Naive thymus-derived CD4-positive, alpha-beta T cell (primary cell): ENCODE measurements around the gene USP4. TPM values are rescaled to one million over a fixed set of nuclear protein-coding genes. Genes with fewer than 3 reads are reported as not detected.
A peak's percentile ranks its signal among the peaks of the same experiment; 100 is the strongest.

ENCODE experiments used
- ATAC-seq: fragments of 150-1000 bp; cut with Tn5 transposase; 2 replicates; pipeline ENCODE4 v1.10.0; 2021; ENCODE audit warnings: mild to moderate bottlenecking, moderate library complexity
- CTCF ChIA-PET: fragments of 350-600 bp; sonication (Branson Sonifier 250); formaldehyde crosslinking; loops from one replicate; lab custom pipeline; 2021; ENCODE audit warnings: antibody characterized with exemption; lab: Charles Lee
- POLR2A ChIA-PET: fragments of 350-600 bp; sonication (Branson Sonifier 250); formaldehyde crosslinking; loops from one replicate; lab custom pipeline; 2021; ENCODE audit warnings: antibody characterized with exemption, inconsistent platforms; lab: Charles Lee
- DNase-seq, 9 donors: peaks; one replicate each; pipeline versions ENCODE4 v3.0.0 to v3.0.0-alpha.2; 2020 to 2022; ENCODE audit warnings: mixed read lengths in 1 of 9
- H3K27ac ChIP-seq: one replicate; pipeline ENCODE4 v1.7.0; 2013; ENCODE audit warnings: mild to moderate bottlenecking, low read depth, low read length, moderate library complexity
- H3K27me3 ChIP-seq, 2 donors: one replicate each; pipeline ENCODE4 v1.7.0; 2013; ENCODE audit warnings: low read length in 2 of 2, mild to moderate bottlenecking in 2 of 2, moderate library complexity in 2 of 2; ENCODE audit not compliant: control insufficient read depth in 2 of 2, insufficient read depth in 2 of 2
- H3K36me3 ChIP-seq, 3 experiments: 1 replicate in 2 of 3; 2 replicates in 1 of 3; pipeline ENCODE4 v1.7.0; 2013; ENCODE audit warnings: low read length in 3 of 3, mild to moderate bottlenecking in 3 of 3, moderate library complexity in 1 of 3; ENCODE audit not compliant: insufficient read depth in 3 of 3, control insufficient read depth in 2 of 3
- H3K4me1 ChIP-seq, 2 donors: one replicate each; pipeline ENCODE4 v1.7.0; 2013; ENCODE audit warnings: low read length in 2 of 2, mild to moderate bottlenecking in 2 of 2, moderate library complexity in 1 of 2; ENCODE audit not compliant: control insufficient read depth in 2 of 2, insufficient read depth in 2 of 2
- H3K4me3 ChIP-seq: 2 replicates; pipeline ENCODE4 v1.7.0; 2013; ENCODE audit warnings: mild to moderate bottlenecking, low read length
- H3K9me3 ChIP-seq, 3 experiments: 1 replicate in 2 of 3; 2 replicates in 1 of 3; pipeline ENCODE4 v1.7.0; 2013; ENCODE audit warnings: low read length in 3 of 3; ENCODE audit not compliant: control insufficient read depth in 2 of 3
- H3K27ac Mint-ChIP-seq, 9 donors: one replicate each; pipeline ENCODE4 v1.8.0; 2020 to 2022; ENCODE audit warnings: mixed read lengths in 9 of 9, mild to moderate bottlenecking in 8 of 9, moderate library complexity in 5 of 9, inconsistent platforms in 2 of 9
- H3K27me3 Mint-ChIP-seq, 5 donors: one replicate each; pipeline ENCODE4 v1.8.0; 2021 to 2022; ENCODE audit warnings: mixed read lengths in 5 of 5, mild to moderate bottlenecking in 1 of 5
- H3K36me3 Mint-ChIP-seq, 5 donors: one replicate each; pipeline ENCODE4 v1.8.0; 2020 to 2022; ENCODE audit warnings: mixed read lengths in 5 of 5, mild to moderate bottlenecking in 3 of 5, inconsistent platforms in 1 of 5
- H3K4me1 Mint-ChIP-seq, 7 donors: one replicate each; pipeline ENCODE4 v1.8.0; 2020 to 2022; ENCODE audit warnings: mixed read lengths in 7 of 7, mild to moderate bottlenecking in 3 of 7, inconsistent platforms in 1 of 7
- H3K4me3 Mint-ChIP-seq, 10 donors: one replicate each; pipeline ENCODE4 v1.8.0; 2020 to 2022; ENCODE audit warnings: mild to moderate bottlenecking in 10 of 10, mixed read lengths in 10 of 10, moderate library complexity in 6 of 10, inconsistent platforms in 2 of 10
- H3K9me3 Mint-ChIP-seq, 11 donors: one replicate each; pipeline ENCODE4 v1.8.0; 2020 to 2022; ENCODE audit warnings: mixed read lengths in 11 of 11, mild to moderate bottlenecking in 4 of 11, inconsistent platforms in 1 of 11, moderate library complexity in 1 of 11
- intact Hi-C, 2 donors: fragments of 100-400 bp; cut with micrococcal nuclease; formaldehyde crosslinking; loops; one replicate each; pipeline ENCODE4 v1.15.1; 2023
- polyA plus RNA-seq, 2 donors: library from polyadenylated mRNA; unstranded; fragments of 300-500 nt; fragmentation: Illumina TruSeq; gene quantifications; one replicate each; pipeline ENCODE4 v1.2.3, GENCODE V29; 2021
- total RNA-seq, 6 experiments: library from RNA in 5 of 6; stranded (reverse) in 5 of 6; gene quantifications; 1 replicate in 5 of 6; 2 replicates in 1 of 6; pipeline ENCODE4 v1.2.3 and lab custom pipeline; 2021 to 2026

USP4 gene
- total and polyA plus RNA-seq, 7 experiments from 2014 or later = 54.6 to 135 (median 100) TPM

- ATAC-seq = no peak
- Histone ChIP-seq H3K36me3 (peaks cover 11 to 31% (median 11%) of the 10 kb centered on the region in 3 experiments), H3K27me3 (no peaks in the 10 kb centered on the region), H3K27ac (no peak overlapping the region), H3K9me3 (no peaks in the 10 kb centered on the region), H3K4me1 (peaks cover 10% of the 10 kb centered on the region in 2 donors), H3K4me3 (no peak overlapping the region)
- Mint-ChIP-seq H3K9me3 (no peaks in the 10 kb centered on the region), H3K27me3 (no peaks in the 10 kb centered on the region), H3K4me3 (no peak overlapping the region), H3K27ac (peak overlapping the region in 4 of 9 donors; percentile 22 to 89 (median 41)), H3K36me3 (peaks cover 1 to 29% (median 16%) of the 10 kb centered on the region in 5 donors), H3K4me1 (peaks cover 6 to 33% (median 27%) of the 10 kb centered on the region in 7 donors)
- ChIA-PET CTCF (no interaction called here), POLR2A (no interaction called here)
- intact Hi-C loops = loop anchor here in 1 of 2 donors (5.0 kb wide), 2 partner anchors 63 to 187 kb away; partner anchors contain the start of genes QRICH1 and USP4
- DNase-seq = no peak
These were observed 60.5 kb downstream of the USP4 start for GRCh38 chr3:49279376-49279775.

- peak overlapping the region; percentile 45 for H3K27ac ChIP-seq
- Mint-ChIP-seq H3K27ac (peak overlapping the region in 8 of 9 donors; percentile 59 to 94 (median 88)), H3K36me3 (peaks cover 0 to 22% (median 8%) of the 10 kb centered on the region in 5 donors), H3K9me3 (no peaks in the 10 kb centered on the region), H3K4me3 (no peak overlapping the region), H3K4me1 (peaks cover 6 to 33% (median 27%) of the 10 kb centered on the region in 7 donors), H3K27me3 (no peaks in the 10 kb centered on the region)
- ATAC-seq (no peak), DNase-seq (no peak)
- no peaks in the 10 kb centered on the region for H3K27me3 ChIP-seq
- ChIA-PET POLR2A (interaction anchor here (1.0 kb wide), 1 partner anchor 192 kb away, joined by 3 read pairs; the partner anchor contains the start of gene DAG1), CTCF (interaction anchor here (0.6 kb wide), 1 partner anchor 392 kb away, joined by 3 read pairs; no protein-coding TSS in a partner anchor)
- peaks cover 3 to 22% (median 7%) of the 10 kb centered on the region in 3 experiments for H3K36me3 ChIP-seq
- H3K4me1 ChIP-seq = peaks cover 10% of the 10 kb centered on the region in 2 donors
- no peak overlapping the region for H3K4me3 ChIP-seq
- no peaks in the 10 kb centered on the region for H3K9me3 ChIP-seq
- intact Hi-C loops = loop anchor here in 1 of 2 donors (5.0 kb wide), 2 partner anchors 64 to 186 kb away; partner anchors contain the start of genes QRICH1 and USP4
These were observed 61.3 kb downstream of the USP4 start for GRCh38 chr3:49278548-49278947.

GRCh38 chr3:49277383-49277775 is 62.5 kb downstream of the USP4 start:
- intact Hi-C loops = loop anchor here (2.0 to 5.0 kb wide), 4 partner anchors 65 to 249 kb away; partner anchors contain the start of genes IMPDH2 (in 1 of the 2), KLHDC8B (in 1 of the 2), QRICH1 (in 1 of the 2) and USP4 (in 1 of the 2)
- Histone ChIP-seq H3K27ac (peak overlapping the region; percentile 84), H3K4me1 (peaks cover 10% of the 10 kb centered on the region in 2 donors), H3K36me3 (peaks cover 0 to 13% (median 7%) of the 10 kb centered on the region in 3 experiments), H3K27me3 (no peaks in the 10 kb centered on the region), H3K9me3 (no peaks in the 10 kb centered on the region), H3K4me3 (peak overlapping the region; percentile 77)
- H3K4me3 Mint-ChIP-seq = peak overlapping the region; percentile 80 to 91 (median 87)
- no peaks in the 10 kb centered on the region for H3K9me3 Mint-ChIP-seq
- ATAC-seq (no peak), DNase-seq (no peak)
- peaks cover 0 to 18% (median 9%) of the 10 kb centered on the region in 5 donors for H3K36me3 Mint-ChIP-seq
- H3K27ac Mint-ChIP-seq = peak overlapping the region; percentile 81 to 94 (median 88)
- ChIA-PET CTCF (interaction anchor here (0.9 kb wide), 1 partner anchor 166 kb away, joined by 3 read pairs; no protein-coding TSS in a partner anchor), POLR2A (interaction anchor here (0.7 to 1.0 kb wide), 3 partner anchors 182 to 209 kb away, joined by 3 to 4 read pairs (median 3); partner anchors contain the start of gene DAG1)
- peaks cover 6 to 33% (median 27%) of the 10 kb centered on the region in 7 donors for H3K4me1 Mint-ChIP-seq
- no peaks in the 10 kb centered on the region for H3K27me3 Mint-ChIP-seq

- Histone ChIP-seq H3K27me3 (no peaks in the 10 kb centered on the region), H3K36me3 (peaks cover 0 to 13% (median 7%) of the 10 kb centered on the region in 3 experiments), H3K4me3 (peak within 1 kb of the TSS; percentile 77), H3K9me3 (no peaks in the 10 kb centered on the region), H3K27ac (peak within 1 kb of the TSS; percentile 84), H3K4me1 (peaks cover 10% of the 10 kb centered on the region in 2 donors)
- ChIA-PET CTCF (interaction anchor here (0.9 kb wide), 1 partner anchor 166 kb away, joined by 3 read pairs; no protein-coding TSS in a partner anchor), POLR2A (interaction anchor here (0.7 to 1.2 kb wide), 2 partner anchors 135 to 208 kb away, joined by 3 read pairs; partner anchors contain the start of genes RHOA and TCTA)
- H3K27ac Mint-ChIP-seq = peak within 1 kb of the TSS; percentile 81 to 94 (median 88)
- peaks cover 6 to 33% (median 27%) of the 10 kb centered on the region in 7 donors for H3K4me1 Mint-ChIP-seq
- peak within 1 kb of the TSS; percentile 80 to 91 (median 87) for H3K4me3 Mint-ChIP-seq
- H3K36me3 Mint-ChIP-seq = peaks cover 0 to 15% (median 9%) of the 10 kb centered on the region in 5 donors
- ATAC-seq = peak; percentile 91
- H3K27me3 Mint-ChIP-seq = no peaks in the 10 kb centered on the region
- H3K9me3 Mint-ChIP-seq = no peaks in the 10 kb centered on the region
- intact Hi-C loops = loop anchor here (1.0 to 5.0 kb wide), 5 partner anchors 66 to 248 kb away; partner anchors contain the start of genes KLHDC8B (in 2 of the 2), IMPDH2 (in 1 of the 2), QRICH1 (in 1 of the 2) and USP4 (in 1 of the 2)
- peak; percentile 41 to 85 (median 55) for DNase-seq
These were observed 63.1 kb downstream of the USP4 start, which contains the start of gene C3orf62 for GRCh38 chr3:49276475-49277382. C3orf62 (minus strand) TSS chr3:49277232; CDS start chr3:49276872, 360 bp downstream.

- ChIA-PET POLR2A (no interaction called here), CTCF (interaction anchor here (0.6 kb wide), 1 partner anchor 288 kb away, joined by 3 read pairs; no protein-coding TSS in a partner anchor)
- Mint-ChIP-seq H3K36me3 (peaks cover 0 to 18% (median 10%) of the 10 kb centered on the region in 5 donors), H3K9me3 (no peaks in the 10 kb centered on the region), H3K27me3 (no peaks in the 10 kb centered on the region), H3K27ac (peak overlapping the region in 1 of 9 donors; percentile 14), H3K4me3 (no peak overlapping the region), H3K4me1 (peaks cover 6 to 30% (median 27%) of the 10 kb centered on the region in 7 donors)
- Histone ChIP-seq H3K4me3 (no peak overlapping the region), H3K9me3 (no peaks in the 10 kb centered on the region), H3K27me3 (no peaks in the 10 kb centered on the region), H3K4me1 (peaks cover 10% of the 10 kb centered on the region in 2 donors), H3K36me3 (peaks cover 0 to 6% (median 0%) of the 10 kb centered on the region in 3 experiments), H3K27ac (no peak overlapping the region)
- ATAC-seq (no peak), DNase-seq (no peak)
- intact Hi-C loops = no loop called here
These were observed 65.9 kb downstream of the USP4 start for GRCh38 chr3:49273825-49274532.
